ENCODE data around the gene TTYH3. TPM values are rescaled to one million over a fixed set of nuclear protein-coding genes. Genes with fewer than 3 reads are reported as not detected.
"Not testable (repeated sequence)": the region's sequence is repeated elsewhere in the genome, so short reads cannot be mapped to it uniquely, and the experiment has no call there.

TTYH3 gene
- total RNA-seq, 1 experiment from 2014 or later: 114 TPM

- POLR2A ChIA-PET (ENCODE audit: unreplicated experiment): no interaction called here
- no TSS peak for BruUV-seq (replicated peaks)
- Histone ChIP-seq H3K4me1 (replicated peaks; ENCODE audit: insufficient read depth) (peaks cover 25% of the 10 kb centered on the region), H2AFZ (no peak overlapping the region), H3K36me3 (ENCODE audit: low read depth) (no peaks in the 10 kb centered on the region), H3K9me3 (ENCODE audit: insufficient read depth, low read depth) (no peaks in the 10 kb centered on the region), H4K20me1 (ENCODE audit: insufficient read depth) (no peaks in the 10 kb centered on the region; the same call in 1 of the 2 replicates), H3K4me3 (no peak overlapping the region), H3K79me2 (ENCODE audit: low read depth) (no peaks in the 10 kb centered on the region), H3K9me2 (ENCODE audit: insufficient read depth) (no peaks in the 10 kb centered on the region), H3K27me3 (ENCODE audit: insufficient read depth, low read depth) (no peaks in the 10 kb centered on the region), H3F3A (ENCODE audit: insufficient read depth, low read depth) (peaks cover 6% of the 10 kb centered on the region), H3K27ac (no peak overlapping the region), H3K4me2 (no peak overlapping the region)
- CTCF ChIA-PET: no interaction called here
- TF ChIP-seq CTCF (conservative IDR thresholded peaks at IDR 0.05): no peak
- no peak for TF ChIP-seq EZH2 (IDR thresholded peaks at IDR 0.05; ENCODE audit: low read depth)
- intact Hi-C loops (cut with micrococcal nuclease; ENCODE audit: unreplicated experiment): no loop called here
- DNase-seq: no peak
Observed at GRCh38 chr7:2692543-2692942, 60.8 kb downstream of the TTYH3 start.

- intact Hi-C loops (cut with micrococcal nuclease; ENCODE audit: unreplicated experiment); H3K27me3 ChIP-seq (ENCODE audit: insufficient read depth, low read depth); H3K9me3 ChIP-seq (ENCODE audit: insufficient read depth, low read depth); POLR2A ChIA-PET (ENCODE audit: unreplicated experiment); CTCF ChIA-PET; H3K79me2 ChIP-seq (ENCODE audit: low read depth); H2AFZ ChIP-seq; H3K9me2 ChIP-seq (ENCODE audit: insufficient read depth); H3K36me3 ChIP-seq (ENCODE audit: low read depth); H4K20me1 ChIP-seq (ENCODE audit: insufficient read depth); H3K4me3 ChIP-seq; BruUV-seq (replicated peaks): not testable (repeated sequence)
- Histone ChIP-seq H3K27ac (peak overlapping the region; percentile 52), H3K4me1 (replicated peaks; ENCODE audit: insufficient read depth) (peaks cover 25% of the 10 kb centered on the region), H3F3A (ENCODE audit: insufficient read depth, low read depth) (peaks cover 12% of the 10 kb centered on the region), H3K4me2 (peak overlapping the region; percentile 24)
- DNase-seq: peak in 1 of 2 experiments; percentile 51
Observed at GRCh38 chr7:2693420-2694121, 61.8 kb downstream of the TTYH3 start.

GRCh38 chr7:2694122-2694436 lies 62.3 kb downstream of the TTYH3 start:
- peak overlapping the region; percentile 52 for H3K27ac ChIP-seq
- POLR2A ChIA-PET (ENCODE audit: unreplicated experiment); H3K36me3 ChIP-seq (ENCODE audit: low read depth); H3K9me3 ChIP-seq (ENCODE audit: insufficient read depth, low read depth); intact Hi-C loops (cut with micrococcal nuclease; ENCODE audit: unreplicated experiment); BruUV-seq (replicated peaks); DNase-seq; H3K27me3 ChIP-seq (ENCODE audit: insufficient read depth, low read depth); H3K9me2 ChIP-seq (ENCODE audit: insufficient read depth); H3K4me3 ChIP-seq; CTCF ChIA-PET; H2AFZ ChIP-seq; H4K20me1 ChIP-seq (ENCODE audit: insufficient read depth); H3K79me2 ChIP-seq (ENCODE audit: low read depth): not testable (repeated sequence)
- H3F3A ChIP-seq (ENCODE audit: insufficient read depth, low read depth): peaks cover 12% of the 10 kb centered on the region
- peaks cover 25% of the 10 kb centered on the region for H3K4me1 ChIP-seq (replicated peaks; ENCODE audit: insufficient read depth)
- H3K4me2 ChIP-seq: peak overlapping the region; percentile 24

GRCh38 chr7:2698581-2699288 lies 66.9 kb downstream of the TTYH3 start:
- H3K79me2 ChIP-seq (ENCODE audit: low read depth): no peaks in the 10 kb centered on the region
- no peak for DNase-seq
- H4K20me1 ChIP-seq (ENCODE audit: insufficient read depth): no peaks in the 10 kb centered on the region
- peaks cover 6% of the 10 kb centered on the region for H3K4me1 ChIP-seq (replicated peaks; ENCODE audit: insufficient read depth)
- H3K27me3 ChIP-seq (ENCODE audit: insufficient read depth, low read depth): peaks cover 9% of the 10 kb centered on the region; the same call in 1 of the 2 replicates
- intact Hi-C loops (cut with micrococcal nuclease; ENCODE audit: unreplicated experiment): no loop called here
- TF ChIP-seq EZH2 (IDR thresholded peaks at IDR 0.05; ENCODE audit: low read depth) (no peak), CTCF (conservative IDR thresholded peaks at IDR 0.05) (no peak)
- no peaks in the 10 kb centered on the region for H3K9me2 ChIP-seq (ENCODE audit: insufficient read depth)
- BruUV-seq (replicated peaks): no TSS peak
- no peaks in the 10 kb centered on the region for H3K36me3 ChIP-seq (ENCODE audit: low read depth)
- ChIA-PET CTCF (no interaction called here), POLR2A (ENCODE audit: unreplicated experiment) (no interaction called here)
- H3K4me2 ChIP-seq: no peak overlapping the region
- no peak overlapping the region for H3K27ac ChIP-seq
- no peaks in the 10 kb centered on the region for H3K9me3 ChIP-seq (ENCODE audit: insufficient read depth, low read depth)
- H3F3A ChIP-seq (ENCODE audit: insufficient read depth, low read depth): peaks cover 11% of the 10 kb centered on the region
- no peak overlapping the region for H2AFZ ChIP-seq
- H3K4me3 ChIP-seq: no peak overlapping the region
